Measurements from ENCODE around the gene TSTD1. TPM values are rescaled to one million over a fixed set of nuclear protein-coding genes. Genes with fewer than 3 reads are reported as not detected.
A peak's percentile ranks its signal among the peaks of the same experiment; 100 is the strongest.
"Not testable (repeated sequence)": the region's sequence is repeated elsewhere in the genome, so short reads cannot be mapped to it uniquely, and the experiment has no call there.

Gene TSTD1
- polyA plus RNA-seq, 3 donors: 49.4 to 76.5 (median 63.5) TPM

GRCh38 chr1:161021165-161021969 is 17.4 kb downstream of the TSTD1 start:
- DNase-seq (ENCODE audit: extremely low read depth in 1 of 11, low read depth in 9 of 11, low spot score in 4 of 11): peak in 8 of 11 donors; percentile 70 to 89 (median 82)

- no peak for DNase-seq (ENCODE audit: extremely low read depth in 1 of 11, low read depth in 9 of 11, low spot score in 4 of 11)
Observed at GRCh38 chr1:161020509-161021164, 18.1 kb downstream of the TSTD1 start, which contains the start of gene F11R. Gene F11R, minus strand, starts transcription at chr1:161021152. Its CDS starts 79 bp downstream, at chr1:161021073.

- no peak for DNase-seq (ENCODE audit: extremely low read depth in 1 of 11, low read depth in 9 of 11, low spot score in 4 of 11)
Observed at GRCh38 chr1:161019751-161020495, 18.8 kb downstream of the TSTD1 start.

GRCh38 chr1:161019111-161019660 is 19.6 kb downstream of the TSTD1 start:
- not testable (repeated sequence) for DNase-seq (ENCODE audit: extremely low read depth in 1 of 11, low read depth in 9 of 11, low spot score in 4 of 11)

GRCh38 chr1:161018631-161018930 is 20.2 kb downstream of the TSTD1 start:
- no peak for DNase-seq (ENCODE audit: extremely low read depth in 1 of 11, low read depth in 9 of 11, low spot score in 4 of 11)

- DNase-seq (ENCODE audit: extremely low read depth in 1 of 11, low read depth in 9 of 11, low spot score in 4 of 11): no peak
Observed at GRCh38 chr1:161017756-161018630, 20.8 kb downstream of the TSTD1 start.

- not testable (repeated sequence) for DNase-seq (ENCODE audit: extremely low read depth in 1 of 11, low read depth in 9 of 11, low spot score in 4 of 11)
Observed at GRCh38 chr1:161017181-161017580, 21.6 kb downstream of the TSTD1 start.

GRCh38 chr1:161016683-161017082 is 22.1 kb downstream of the TSTD1 start:
- not testable (repeated sequence) for DNase-seq (ENCODE audit: extremely low read depth in 1 of 11, low read depth in 9 of 11, low spot score in 4 of 11)

GRCh38 chr1:161013488-161014230 is 25.1 kb downstream of the TSTD1 start:
- DNase-seq (ENCODE audit: extremely low read depth in 1 of 11, low read depth in 9 of 11, low spot score in 4 of 11): peak in 5 of 11 donors; percentile 41 to 64 (median 45)

GRCh38 chr1:161013131-161013487 is 25.7 kb downstream of the TSTD1 start:
- DNase-seq (ENCODE audit: extremely low read depth in 1 of 11, low read depth in 9 of 11, low spot score in 4 of 11): no peak

GRCh38 chr1:161012420-161012819 is 26.3 kb downstream of the TSTD1 start:
- no peak for DNase-seq (ENCODE audit: extremely low read depth in 1 of 11, low read depth in 9 of 11, low spot score in 4 of 11)

GRCh38 chr1:161009602-161010211 is 29.1 kb downstream of the TSTD1 start:
- no peak for DNase-seq (ENCODE audit: extremely low read depth in 1 of 11, low read depth in 9 of 11, low spot score in 4 of 11)

- DNase-seq (ENCODE audit: extremely low read depth in 1 of 11, low read depth in 9 of 11, low spot score in 4 of 11): no peak
Observed at GRCh38 chr1:161008869-161009510, 29.8 kb downstream of the TSTD1 start.

- DNase-seq (ENCODE audit: extremely low read depth in 1 of 11, low read depth in 9 of 11, low spot score in 4 of 11): no peak
Observed at GRCh38 chr1:161007369-161007768, 31.4 kb downstream of the TSTD1 start.

- no peak for DNase-seq (ENCODE audit: extremely low read depth in 1 of 11, low read depth in 9 of 11, low spot score in 4 of 11)
Observed at GRCh38 chr1:161006563-161006962, 32.2 kb downstream of the TSTD1 start.

- DNase-seq (ENCODE audit: extremely low read depth in 1 of 11, low read depth in 9 of 11, low spot score in 4 of 11): no peak
Observed at GRCh38 chr1:161001525-161001924, 37.2 kb downstream of the TSTD1 start.
